Occipital lobe (tissue), 2 donors: ENCODE measurements around the gene ATAD3C. TPM values are rescaled to one million over a fixed set of nuclear protein-coding genes. Genes with fewer than 3 reads are reported as not detected.
A peak's percentile ranks its signal among the peaks of the same experiment; 100 is the strongest.
"Not testable (repeated sequence)": the region's sequence is repeated elsewhere in the genome, so short reads cannot be mapped to it uniquely, and the experiment has no call there.

Experiments used
- DNase-seq: peaks from one replicate; lab custom pipeline; 2025; lab: John Stamatoyannopoulos, UW
- total RNA-seq: library from RNA; depleted of rRNA; stranded (reverse); fragments of >200 nt; gene quantifications from one replicate; pipeline ENCODE4 v1.2.3, GENCODE V29; 2014

Gene ATAD3C
- total RNA-seq, 1 donor from 2014 or later, result 0.62 TPM

DNA sequence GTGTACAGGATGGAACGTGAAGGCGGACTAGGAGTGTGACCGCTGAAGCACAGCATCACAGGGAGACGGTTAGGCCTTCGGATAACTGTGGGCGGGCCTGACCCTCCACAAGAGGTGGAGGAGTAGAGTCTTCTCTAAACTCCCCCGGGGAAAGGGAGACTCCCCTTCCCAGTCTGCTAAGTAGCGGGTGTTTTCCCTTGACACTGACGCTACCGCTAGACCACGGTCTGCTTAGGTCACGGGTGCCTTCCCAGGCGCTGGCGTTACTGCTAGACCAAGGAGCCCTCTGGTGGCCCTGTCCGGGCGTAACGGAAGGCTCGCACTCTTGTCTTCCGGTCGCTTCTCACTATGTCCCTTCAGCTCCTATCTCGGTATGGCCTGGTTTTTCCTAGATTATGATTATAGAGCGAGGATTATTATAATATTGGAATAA lies 55.9 kb downstream of the ATAD3C start:
- not testable (repeated sequence) for DNase-seq

GRCh38 chr1:1505801-1506200 lies 56.3 kb downstream of the ATAD3C start:
- DNase-seq, result not testable (repeated sequence)

DNA sequence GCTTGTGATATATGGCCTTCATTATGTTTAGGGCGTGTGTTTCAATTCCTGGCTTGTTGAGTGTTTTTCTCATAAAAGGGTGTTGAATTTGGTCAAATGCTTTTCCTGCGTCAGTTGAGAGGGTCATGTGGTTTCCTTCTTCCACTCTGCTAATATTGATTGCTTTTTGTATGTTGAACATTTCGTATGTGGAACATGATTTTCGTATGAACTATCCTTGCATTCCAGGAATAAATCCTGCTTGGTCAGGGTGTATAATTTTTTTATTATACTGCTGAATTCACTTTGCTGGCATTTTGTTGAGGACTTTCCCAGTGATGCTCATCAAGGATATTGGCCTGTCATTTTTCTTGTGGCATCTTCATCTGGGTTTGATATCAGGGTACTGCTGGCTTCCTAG lies 57.8 kb downstream of the ATAD3C start:
- no peak for DNase-seq

DNA sequence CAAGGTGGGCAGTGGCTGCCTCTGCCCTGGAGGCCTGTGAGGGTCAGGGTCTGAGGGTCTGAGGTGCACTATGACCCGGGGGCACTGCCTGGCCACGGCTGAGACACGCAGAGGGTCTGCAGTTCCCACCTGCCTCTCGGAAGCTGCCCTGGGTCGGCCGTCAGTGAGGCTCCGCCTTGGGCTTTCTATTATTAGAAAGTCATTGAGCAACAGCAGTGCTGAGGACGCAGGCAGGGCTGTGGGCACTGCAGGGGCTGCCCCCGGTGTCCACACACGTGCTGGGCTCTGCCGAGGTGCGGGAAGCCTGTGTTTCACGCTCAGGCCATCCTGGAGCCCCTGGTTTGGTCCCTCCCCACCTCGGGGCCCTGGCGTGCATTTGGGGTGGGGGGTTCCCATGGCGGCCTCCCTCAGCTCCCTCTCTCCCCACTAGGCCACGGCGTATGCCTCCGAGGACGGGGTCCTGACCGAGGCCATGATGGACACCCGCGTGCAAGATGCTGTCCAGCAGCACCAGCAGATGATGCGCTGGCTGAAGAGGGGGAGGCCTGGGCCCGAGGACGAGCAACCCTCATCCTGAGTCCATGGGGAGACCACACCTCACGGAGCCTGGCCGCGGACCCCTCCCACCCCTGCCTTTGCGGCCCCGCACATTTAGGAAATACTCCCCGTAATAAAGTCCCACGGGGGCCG lies 59.4 kb downstream of the ATAD3C start:
- DNase-seq, result not testable (repeated sequence)

DNA sequence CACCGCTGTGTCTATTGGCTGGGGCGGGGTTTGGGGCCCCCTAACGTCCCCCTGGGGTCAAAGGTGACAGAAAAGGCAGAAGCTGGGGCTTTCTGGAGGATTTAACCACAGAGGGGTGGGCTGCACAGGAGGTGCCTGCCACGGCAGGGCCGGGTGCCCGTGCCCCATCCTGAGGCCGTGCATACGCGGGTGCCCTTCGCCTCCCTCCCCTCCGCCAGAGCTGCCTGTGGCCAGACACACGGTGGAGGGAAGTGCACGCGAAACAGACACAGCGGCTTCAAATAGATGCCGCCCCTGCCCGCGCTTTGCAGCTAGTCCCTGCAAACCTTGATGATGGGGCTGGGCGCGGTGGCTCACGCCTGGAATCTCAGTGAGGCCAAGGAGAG lies 60.0 kb downstream of the ATAD3C start:
- not testable (repeated sequence) for DNase-seq

DNA sequence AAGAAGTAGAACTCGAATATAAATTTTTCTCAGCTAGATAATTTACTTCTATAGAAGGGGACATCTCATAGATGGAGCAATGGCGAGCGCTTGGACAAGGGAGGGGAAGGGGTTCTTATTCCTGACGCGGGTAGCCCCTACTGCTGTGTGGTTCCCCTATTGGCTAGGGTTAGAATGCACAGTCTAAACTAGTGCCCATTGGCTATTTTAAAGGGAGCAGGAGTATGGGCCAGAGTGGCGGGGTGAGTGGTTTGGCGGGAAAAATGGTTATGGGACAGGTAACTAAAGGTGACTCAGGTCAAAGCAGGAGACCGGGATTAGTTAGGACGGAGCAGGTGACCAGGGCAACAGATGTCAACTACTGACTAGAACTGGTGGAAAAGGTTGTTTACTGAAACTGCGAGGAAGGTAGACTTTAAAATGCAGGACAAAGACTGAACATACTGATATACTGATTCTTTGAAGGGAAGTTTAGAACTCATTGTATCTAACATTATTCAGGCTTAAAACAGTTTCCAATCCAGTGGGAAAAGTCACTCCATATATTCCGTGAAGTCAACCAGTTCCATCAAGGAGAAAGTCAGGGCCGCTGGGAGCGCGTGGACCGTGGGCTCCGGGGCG lies 61.5 kb downstream of the ATAD3C start:
- no peak for DNase-seq

- peak; percentile 96 for DNase-seq
These were observed 62.2 kb downstream of the ATAD3C start, which contains the start of gene ATAD3A for GRCh38 chr1:1511533-1512285. TSS of gene ATAD3A (plus strand) at chr1:1512162. CDS start at chr1:1512269, 107 bp downstream.

DNA sequence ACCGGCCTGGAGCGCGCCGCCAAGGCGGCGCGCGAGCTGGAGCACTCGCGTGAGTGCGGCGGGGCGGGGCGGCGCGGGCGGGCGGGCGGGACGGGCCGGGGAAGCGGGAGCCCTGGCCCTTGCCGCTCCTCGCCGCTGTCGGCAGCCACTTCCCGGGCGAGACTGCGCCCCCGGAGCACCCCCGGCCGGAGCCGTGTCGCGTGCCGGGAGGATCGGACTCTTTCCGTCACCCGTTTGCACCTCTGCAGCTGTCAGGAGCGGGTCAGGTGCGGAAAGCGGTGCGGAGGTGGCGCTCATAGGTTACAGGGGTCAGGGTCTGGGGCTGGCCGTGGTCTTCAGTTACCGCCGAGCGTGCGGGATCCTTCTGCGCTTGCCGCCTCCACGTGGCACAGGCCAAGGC lies 62.9 kb downstream of the ATAD3C start:
- not testable (repeated sequence) for DNase-seq

- DNase-seq, result not testable (repeated sequence)
These were observed 64.2 kb downstream of the ATAD3C start for GRCh38 chr1:1513675-1514074.

- not testable (repeated sequence) for DNase-seq
These were observed 64.9 kb downstream of the ATAD3C start for GRCh38 chr1:1514376-1514775.

GRCh38 chr1:1516923-1517322 lies 67.4 kb downstream of the ATAD3C start:
- DNase-seq, result not testable (repeated sequence)

- DNase-seq, result no peak
These were observed 68.6 kb downstream of the ATAD3C start for GRCh38 chr1:1517973-1518620.

GRCh38 chr1:1518621-1519007 lies 69.1 kb downstream of the ATAD3C start:
- DNase-seq, result not testable (repeated sequence)

Other genes starting within 250 kb of the ATAD3C start
- gene TNFRSF18, start 243.1 kb upstream of the ATAD3C start, total RNA-seq, result not detected
- gene TNFRSF4, start 235.5 kb upstream of the ATAD3C start, total RNA-seq, result not detected
- 18.4 TPM for gene SDF4, start 217.7 kb upstream of the ATAD3C start, total RNA-seq
- gene B3GALT6, start 217.5 kb upstream of the ATAD3C start, total RNA-seq, result 27.1 TPM
- gene C1QTNF12, start 203.0 kb upstream of the ATAD3C start, total RNA-seq, result not detected
- gene UBE2J2, start 175.8 kb upstream of the ATAD3C start, total RNA-seq, result 39.6 TPM
- gene SCNN1D, start 169.3 kb upstream of the ATAD3C start, total RNA-seq, result 2.2 TPM
- gene ACAP3, start 141.8 kb upstream of the ATAD3C start, total RNA-seq, result 51.3 TPM
- 8.0 TPM for gene PUSL1, start 141.1 kb upstream of the ATAD3C start, total RNA-seq
- 28.2 TPM for gene INTS11, start 125.0 kb upstream of the ATAD3C start, total RNA-seq
- gene CPTP, start 124.9 kb upstream of the ATAD3C start, total RNA-seq, result 12.3 TPM
- gene TAS1R3, start 118.4 kb upstream of the ATAD3C start, total RNA-seq, result 0.31 TPM
- gene DVL1, start 100.3 kb upstream of the ATAD3C start, total RNA-seq, result 70.7 TPM
- gene MXRA8, start 91.1 kb upstream of the ATAD3C start, total RNA-seq, result 11.5 TPM
- gene AURKAIP1, start 74.5 kb upstream of the ATAD3C start, total RNA-seq, result 26.2 TPM
- 116 TPM for gene CCNL2, start 50.4 kb upstream of the ATAD3C start, total RNA-seq
- gene MRPL20, start 42.4 kb upstream of the ATAD3C start, total RNA-seq, result 50.4 TPM
- gene ANKRD65, start 28.4 kb upstream of the ATAD3C start, total RNA-seq, result 1.4 TPM
- gene VWA1, start 14.0 kb upstream of the ATAD3C start, total RNA-seq, result 4.1 TPM
- gene ATAD3B, start 22.1 kb downstream of the ATAD3C start, total RNA-seq, result 11.7 TPM
- 7.3 TPM for gene ATAD3A, start 62.5 kb downstream of the ATAD3C start, total RNA-seq
- 18.1 TPM for gene TMEM240, start 90.9 kb downstream of the ATAD3C start, total RNA-seq
- gene SSU72, start 125.2 kb downstream of the ATAD3C start, total RNA-seq, result 32.9 TPM
- 2.7 TPM for gene FNDC10, start 150.4 kb downstream of the ATAD3C start, total RNA-seq
- 43.5 TPM for gene MIB2, start 165.8 kb downstream of the ATAD3C start, total RNA-seq
- 0.31 TPM for gene MMP23B, start 182.5 kb downstream of the ATAD3C start, total RNA-seq
- gene CDK11B, start 209.3 kb downstream of the ATAD3C start, total RNA-seq, result 7.0 TPM
- 61.6 TPM for gene SLC35E2B, start 243.1 kb downstream of the ATAD3C start, total RNA-seq